ENCODE results near the gene MDN1. TPM values are rescaled to one million over a fixed set of nuclear protein-coding genes. Genes with fewer than 3 reads are reported as not detected.

Gene MDN1
- total and polyA plus RNA-seq, 4 donors = 10.1 to 37.1 (median 22.8) TPM

DNA sequence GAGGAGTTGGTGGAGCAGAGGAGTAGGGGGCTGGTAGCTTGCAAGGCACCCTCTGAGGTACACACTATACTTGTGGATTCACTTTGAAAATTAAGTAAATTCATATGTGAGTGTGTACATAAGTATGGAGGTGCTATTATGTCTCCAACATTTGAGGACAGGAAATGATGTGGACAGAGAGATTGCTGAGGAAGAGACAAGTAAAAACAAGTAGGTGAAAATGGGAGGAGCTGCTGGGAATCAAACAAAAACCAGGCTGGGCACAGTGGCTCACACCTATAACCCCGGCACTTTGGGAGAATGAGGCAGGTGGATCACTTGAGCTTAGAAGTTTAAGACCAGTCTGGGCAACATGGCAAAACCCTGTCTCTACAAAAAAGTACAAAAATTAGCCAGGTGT is 111.8 kb downstream of the MDN1 start:
- H3K36me3 ChIP-seq (ENCODE audit: control insufficient read depth in 1 of 2, insufficient read depth in 2 of 2, low read length in 1 of 2) = peaks cover 7 to 18% of the 10 kb centered on the region in 2 donors
- no peaks in the 10 kb centered on the region for H3K27me3 ChIP-seq (ENCODE audit: control insufficient read depth in 1 of 2, insufficient read depth in 2 of 2, low read length in 1 of 2)
- intact Hi-C loops (cut with DNase I) = no loop called here
- no peak overlapping the region for H3K4me3 ChIP-seq (ENCODE audit: low read length in 2 of 2)
- no peaks in the 10 kb centered on the region for H3K9me3 ChIP-seq (ENCODE audit: control insufficient read depth, low read length)
- no peaks in the 10 kb centered on the region for H3K4me1 ChIP-seq (ENCODE audit: control insufficient read depth in 1 of 2, insufficient read depth in 2 of 2, low read length in 2 of 2)
- no peak for ATAC-seq (ENCODE audit: low FRiP score)
- no peak overlapping the region for H3K27ac ChIP-seq (ENCODE audit: low read depth in 1 of 2, low read length in 2 of 2)
- DNase-seq = no peak
- WGBS, 2 donors = 99 to 100% methylated on average over 1 of the region's 1 CpG

GRCh38 chr6:89706121-89706520 is 113.5 kb downstream of the MDN1 start:
- no peak overlapping the region for H3K27ac ChIP-seq (ENCODE audit: low read depth in 1 of 2, low read length in 2 of 2)
- H3K9me3 ChIP-seq (ENCODE audit: control insufficient read depth, low read length) = no peaks in the 10 kb centered on the region
- no peaks in the 10 kb centered on the region for H3K4me1 ChIP-seq (ENCODE audit: control insufficient read depth in 1 of 2, insufficient read depth in 2 of 2, low read length in 2 of 2)
- ATAC-seq (ENCODE audit: low FRiP score) = no peak
- intact Hi-C loops (cut with DNase I) = no loop called here
- H3K36me3 ChIP-seq (ENCODE audit: control insufficient read depth in 1 of 2, insufficient read depth in 2 of 2, low read length in 1 of 2) = peaks cover 7 to 14% of the 10 kb centered on the region in 2 donors
- H3K27me3 ChIP-seq (ENCODE audit: control insufficient read depth in 1 of 2, insufficient read depth in 2 of 2, low read length in 1 of 2) = no peaks in the 10 kb centered on the region
- DNase-seq = no peak
- no peak overlapping the region for H3K4me3 ChIP-seq (ENCODE audit: low read length in 2 of 2)

DNA sequence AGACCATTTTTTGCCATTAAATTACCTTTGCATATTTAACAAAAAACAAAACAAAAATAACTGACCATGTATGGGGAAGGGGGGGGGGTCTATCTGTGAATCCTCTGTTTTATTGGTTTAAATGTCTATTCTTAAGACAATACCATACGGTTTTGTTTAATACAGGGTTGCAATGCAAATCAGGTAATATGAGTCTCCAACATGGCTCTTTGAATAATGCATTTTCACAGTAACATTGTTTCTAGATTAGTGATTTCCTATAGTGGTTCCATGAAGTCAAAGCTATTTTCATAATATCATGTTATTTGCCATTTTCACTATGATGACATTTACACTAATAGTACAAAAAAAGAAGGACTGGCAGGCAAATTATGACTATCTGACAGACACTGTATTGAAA is 116.3 kb downstream of the MDN1 start:
- Histone ChIP-seq H3K4me1 (ENCODE audit: control insufficient read depth in 1 of 2, insufficient read depth in 2 of 2, low read length in 2 of 2) (no peaks in the 10 kb centered on the region), H3K36me3 (ENCODE audit: control insufficient read depth in 1 of 2, insufficient read depth in 2 of 2, low read length in 1 of 2) (peaks cover 6 to 7% of the 10 kb centered on the region in 2 donors), H3K9me3 (ENCODE audit: control insufficient read depth, low read length) (no peaks in the 10 kb centered on the region), H3K4me3 (ENCODE audit: low read length in 2 of 2) (no peak overlapping the region), H3K27ac (ENCODE audit: low read depth in 1 of 2, low read length in 2 of 2) (no peak overlapping the region), H3K27me3 (ENCODE audit: control insufficient read depth in 1 of 2, insufficient read depth in 2 of 2, low read length in 1 of 2) (no peaks in the 10 kb centered on the region)
- ATAC-seq (ENCODE audit: low FRiP score) (no peak), DNase-seq (no peak)
- intact Hi-C loops (cut with DNase I) = no loop called here
- WGBS, 2 donors = 92 to 95% methylated on average over 1 of the region's 1 CpG

DNA sequence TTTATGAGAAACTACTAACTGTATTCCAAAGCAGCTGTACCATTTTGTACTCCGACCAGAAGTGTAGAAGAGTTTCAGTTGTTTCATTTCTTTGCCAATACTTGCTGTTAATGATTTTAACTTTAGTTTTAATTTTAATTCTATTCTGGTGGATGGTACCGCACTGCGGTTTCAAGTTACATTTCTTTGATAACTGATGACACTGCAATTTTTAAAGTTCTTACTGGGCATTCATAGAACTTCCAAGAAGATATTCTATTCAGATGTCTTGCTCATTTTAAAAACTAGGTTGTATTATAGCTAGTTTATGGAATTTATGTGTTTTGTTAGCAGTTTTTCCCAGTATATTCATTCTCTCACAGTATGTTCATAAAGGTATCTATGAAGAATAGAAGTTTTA is 117.2 kb downstream of the MDN1 start:
- no peak for ATAC-seq (ENCODE audit: low FRiP score)
- peaks cover 0 to 7% of the 10 kb centered on the region in 2 donors for H3K36me3 ChIP-seq (ENCODE audit: control insufficient read depth in 1 of 2, insufficient read depth in 2 of 2, low read length in 1 of 2)
- DNase-seq = no peak
- H3K9me3 ChIP-seq (ENCODE audit: control insufficient read depth, low read length) = no peaks in the 10 kb centered on the region
- WGBS, 2 donors = 95 to 96% methylated on average over 3 of the region's 3 CpGs
- no peaks in the 10 kb centered on the region for H3K4me1 ChIP-seq (ENCODE audit: control insufficient read depth in 1 of 2, insufficient read depth in 2 of 2, low read length in 2 of 2)
- no peaks in the 10 kb centered on the region for H3K27me3 ChIP-seq (ENCODE audit: control insufficient read depth in 1 of 2, insufficient read depth in 2 of 2, low read length in 1 of 2)
- H3K27ac ChIP-seq (ENCODE audit: low read depth in 1 of 2, low read length in 2 of 2) = no peak overlapping the region
- intact Hi-C loops (cut with DNase I) = no loop called here
- H3K4me3 ChIP-seq (ENCODE audit: low read length in 2 of 2) = no peak overlapping the region

GRCh38 chr6:89695667-89696066 is 123.9 kb downstream of the MDN1 start:
- Histone ChIP-seq H3K4me1 (ENCODE audit: control insufficient read depth in 1 of 2, insufficient read depth in 2 of 2, low read length in 2 of 2) (no peaks in the 10 kb centered on the region), H3K27ac (ENCODE audit: low read depth in 1 of 2, low read length in 2 of 2) (no peak overlapping the region), H3K36me3 (ENCODE audit: control insufficient read depth in 1 of 2, insufficient read depth in 2 of 2, low read length in 1 of 2) (peaks cover 3 to 24% of the 10 kb centered on the region in 2 donors), H3K27me3 (ENCODE audit: control insufficient read depth in 1 of 2, insufficient read depth in 2 of 2, low read length in 1 of 2) (no peaks in the 10 kb centered on the region), H3K4me3 (ENCODE audit: low read length in 2 of 2) (no peak overlapping the region), H3K9me3 (ENCODE audit: control insufficient read depth, low read length) (no peaks in the 10 kb centered on the region)
- WGBS, 2 donors = 94 to 95% methylated on average over 7 of the region's 7 CpGs
- DNase-seq (no peak), ATAC-seq (ENCODE audit: low FRiP score) (no peak)
- intact Hi-C loops (cut with DNase I) = no loop called here

GRCh38 chr6:89694428-89694827 is 125.2 kb downstream of the MDN1 start:
- DNase-seq = no peak

DNA sequence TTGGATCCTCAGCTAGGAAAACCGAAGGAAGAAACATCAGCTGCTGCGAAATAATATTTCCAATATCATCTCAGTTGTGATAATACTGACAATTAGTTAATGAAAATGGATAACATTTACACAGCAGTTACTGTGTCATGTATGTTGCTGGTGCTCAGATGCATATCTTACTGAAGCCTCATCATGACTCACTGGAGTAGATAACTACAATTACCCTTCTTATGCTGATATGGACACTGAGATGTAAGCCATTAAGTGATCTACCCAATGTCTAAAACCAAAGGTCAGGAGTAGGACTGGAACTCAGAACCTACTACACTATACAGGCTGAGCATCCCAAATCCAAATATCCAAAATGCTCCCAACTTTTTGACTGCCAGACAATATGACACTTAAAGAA is 126.4 kb downstream of the MDN1 start:
- intact Hi-C loops (cut with DNase I) = no loop called here
- peaks cover 3 to 19% of the 10 kb centered on the region in 2 donors for H3K36me3 ChIP-seq (ENCODE audit: control insufficient read depth in 1 of 2, insufficient read depth in 2 of 2, low read length in 1 of 2)
- H3K27ac ChIP-seq (ENCODE audit: low read depth in 1 of 2, low read length in 2 of 2) = no peak overlapping the region
- no peak for ATAC-seq (ENCODE audit: low FRiP score)
- H3K4me1 ChIP-seq (ENCODE audit: control insufficient read depth in 1 of 2, insufficient read depth in 2 of 2, low read length in 2 of 2) = no peaks in the 10 kb centered on the region
- no peaks in the 10 kb centered on the region for H3K9me3 ChIP-seq (ENCODE audit: control insufficient read depth, low read length)
- H3K27me3 ChIP-seq (ENCODE audit: control insufficient read depth in 1 of 2, insufficient read depth in 2 of 2, low read length in 1 of 2) = no peaks in the 10 kb centered on the region
- H3K4me3 ChIP-seq (ENCODE audit: low read length in 2 of 2) = no peak overlapping the region
- 95 to 98% methylated on average over 2 of the region's 2 CpGs for WGBS, 2 donors
- DNase-seq = no peak

More at GRCh38 chr6:89694428-89694827, 125.2 kb downstream of the MDN1 start:
- 92 to 95% methylated on average over 4 of the region's 4 CpGs for WGBS, 2 donors
- intact Hi-C loops (cut with DNase I) = no loop called here
- Histone ChIP-seq H3K9me3 (ENCODE audit: control insufficient read depth, low read length) (no peaks in the 10 kb centered on the region), H3K27me3 (ENCODE audit: control insufficient read depth in 1 of 2, insufficient read depth in 2 of 2, low read length in 1 of 2) (no peaks in the 10 kb centered on the region), H3K4me1 (ENCODE audit: control insufficient read depth in 1 of 2, insufficient read depth in 2 of 2, low read length in 2 of 2) (no peaks in the 10 kb centered on the region), H3K27ac (ENCODE audit: low read depth in 1 of 2, low read length in 2 of 2) (no peak overlapping the region), H3K36me3 (ENCODE audit: control insufficient read depth in 1 of 2, insufficient read depth in 2 of 2, low read length in 1 of 2) (peaks cover 3 to 19% of the 10 kb centered on the region in 2 donors), H3K4me3 (ENCODE audit: low read length in 2 of 2) (no peak overlapping the region)
- no peak for ATAC-seq (ENCODE audit: low FRiP score)

- 83 to 88% methylated on average over 9 of the region's 9 CpGs for WGBS, 2 donors
These were observed 127.3 kb downstream of the MDN1 start for GRCh38 chr6:89692256-89692655.

DNA sequence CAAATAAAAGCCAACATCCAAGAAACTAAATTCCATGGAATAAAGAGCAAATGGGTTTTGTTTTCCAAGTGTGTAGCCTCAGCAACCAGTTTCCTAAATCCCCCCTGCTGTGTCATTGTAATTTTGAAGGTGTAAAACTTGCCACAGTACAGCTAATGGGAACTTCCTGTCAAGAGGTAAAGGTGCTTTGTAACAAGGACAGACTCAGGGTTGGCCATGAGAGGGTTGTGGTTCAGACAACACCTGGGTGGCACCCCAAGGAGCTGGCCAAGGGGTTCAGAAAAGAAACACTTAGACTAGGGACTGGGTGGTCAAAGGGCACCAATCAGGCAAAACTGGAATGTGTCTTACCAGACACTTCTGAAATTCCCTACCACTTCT is 128.7 kb downstream of the MDN1 start:
- intact Hi-C loops (cut with DNase I) = no loop called here
- Histone ChIP-seq H3K36me3 (ENCODE audit: control insufficient read depth in 1 of 2, insufficient read depth in 2 of 2, low read length in 1 of 2) (peaks cover 3 to 16% of the 10 kb centered on the region in 2 donors), H3K27me3 (ENCODE audit: control insufficient read depth in 1 of 2, insufficient read depth in 2 of 2, low read length in 1 of 2) (no peaks in the 10 kb centered on the region), H3K9me3 (ENCODE audit: control insufficient read depth, low read length) (no peaks in the 10 kb centered on the region), H3K4me1 (ENCODE audit: control insufficient read depth in 1 of 2, insufficient read depth in 2 of 2, low read length in 2 of 2) (no peaks in the 10 kb centered on the region), H3K4me3 (ENCODE audit: low read length in 2 of 2) (no peak overlapping the region), H3K27ac (ENCODE audit: low read depth in 1 of 2, low read length in 2 of 2) (no peak overlapping the region)
- DNase-seq = no peak
- no peak for ATAC-seq (ENCODE audit: low FRiP score)

More at GRCh38 chr6:89692256-89692655, 127.3 kb downstream of the MDN1 start:
- Histone ChIP-seq H3K27me3 (ENCODE audit: control insufficient read depth in 1 of 2, insufficient read depth in 2 of 2, low read length in 1 of 2) (no peaks in the 10 kb centered on the region), H3K4me3 (ENCODE audit: low read length in 2 of 2) (no peak overlapping the region), H3K36me3 (ENCODE audit: control insufficient read depth in 1 of 2, insufficient read depth in 2 of 2, low read length in 1 of 2) (peaks cover 3 to 19% of the 10 kb centered on the region in 2 donors), H3K27ac (ENCODE audit: low read depth in 1 of 2, low read length in 2 of 2) (no peak overlapping the region), H3K9me3 (ENCODE audit: control insufficient read depth, low read length) (no peaks in the 10 kb centered on the region), H3K4me1 (ENCODE audit: control insufficient read depth in 1 of 2, insufficient read depth in 2 of 2, low read length in 2 of 2) (no peaks in the 10 kb centered on the region)
- DNase-seq = no peak
- intact Hi-C loops (cut with DNase I) = no loop called here
- no peak for ATAC-seq (ENCODE audit: low FRiP score)

All from aorta (tissue), 5 donors.